ENCODE data around the gene ERCC8.

Gene ERCC8

DNA sequence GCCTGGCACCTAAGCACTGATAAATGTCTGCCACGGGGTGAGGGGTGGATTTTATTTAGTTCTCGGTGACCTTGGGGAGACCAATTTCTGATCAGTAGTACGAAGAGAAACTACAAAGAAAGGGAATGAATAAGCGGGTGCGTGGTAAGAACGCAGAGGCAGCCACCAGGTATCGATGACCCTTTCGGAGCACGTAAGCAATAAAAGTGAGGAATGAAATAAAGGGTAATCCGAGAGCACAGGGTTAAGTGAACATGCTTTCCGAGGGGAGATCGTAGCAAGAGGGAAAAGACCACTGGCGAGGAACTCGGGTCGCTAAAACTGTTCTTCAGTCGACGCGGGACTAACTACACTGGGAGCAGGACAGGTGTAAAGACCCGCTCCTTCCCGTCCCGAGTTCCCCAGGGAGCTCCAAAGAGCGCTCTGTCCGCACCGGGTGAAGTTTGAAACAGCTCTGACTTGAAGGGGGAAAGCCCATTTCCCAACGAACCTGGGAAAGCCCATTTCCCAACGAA lies 101.9 kb downstream of the ERCC8 start:
- Histone ChIP-seq H3K36me3 (ENCODE audit: insufficient read depth, low read length) (no peaks in the 10 kb centered on the region), H3K9me3 (ENCODE audit: insufficient read depth, low read depth, low read length) (no peaks in the 10 kb centered on the region), H3F3A (ENCODE audit: low read depth) (no peaks in the 10 kb centered on the region), H3K4me1 (ENCODE audit: insufficient read depth, low read length, poor library complexity, severe bottlenecking) (no peaks in the 10 kb centered on the region), H3K4me2 (ENCODE audit: low read depth, low read length, poor library complexity, severe bottlenecking) (no peak overlapping the region), H4K20me1 (ENCODE audit: insufficient read depth, low read length, poor library complexity, severe bottlenecking) (no peaks in the 10 kb centered on the region), H3K27me3 (ENCODE audit: insufficient read depth, low read length, poor library complexity, severe bottlenecking) (no peaks in the 10 kb centered on the region), H3K9ac (ENCODE audit: low read depth, low read length, poor library complexity, severe bottlenecking) (no peak overlapping the region), H2AFZ (ENCODE audit: low read length) (no peak overlapping the region), H3K79me2 (ENCODE audit: insufficient read depth, low read length) (no peaks in the 10 kb centered on the region), H3K4me3 (ENCODE audit: low read length, poor library complexity, severe bottlenecking) (no peak overlapping the region), H3K9me2 (replicated peaks; ENCODE audit: low read depth, low read length) (no peaks in the 10 kb centered on the region)
- TF ChIP-seq, protein P1, sequence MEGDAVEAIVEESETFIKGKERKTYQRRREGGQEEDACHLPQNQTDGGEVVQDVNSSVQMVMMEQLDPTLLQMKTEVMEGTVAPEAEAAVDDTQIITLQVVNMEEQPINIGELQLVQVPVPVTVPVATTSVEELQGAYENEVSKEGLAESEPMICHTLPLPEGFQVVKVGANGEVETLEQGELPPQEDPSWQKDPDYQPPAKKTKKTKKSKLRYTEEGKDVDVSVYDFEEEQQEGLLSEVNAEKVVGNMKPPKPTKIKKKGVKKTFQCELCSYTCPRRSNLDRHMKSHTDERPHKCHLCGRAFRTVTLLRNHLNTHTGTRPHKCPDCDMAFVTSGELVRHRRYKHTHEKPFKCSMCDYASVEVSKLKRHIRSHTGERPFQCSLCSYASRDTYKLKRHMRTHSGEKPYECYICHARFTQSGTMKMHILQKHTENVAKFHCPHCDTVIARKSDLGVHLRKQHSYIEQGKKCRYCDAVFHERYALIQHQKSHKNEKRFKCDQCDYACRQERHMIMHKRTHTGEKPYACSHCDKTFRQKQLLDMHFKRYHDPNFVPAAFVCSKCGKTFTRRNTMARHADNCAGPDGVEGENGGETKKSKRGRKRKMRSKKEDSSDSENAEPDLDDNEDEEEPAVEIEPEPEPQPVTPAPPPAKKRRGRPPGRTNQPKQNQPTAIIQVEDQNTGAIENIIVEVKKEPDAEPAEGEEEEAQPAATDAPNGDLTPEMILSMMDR (conservative IDR thresholded peaks at IDR 0.05; ENCODE audit: low read length) = no peak
- no peak for TF ChIP-seq EZH2phosphoT487 (IDR thresholded peaks at IDR 0.05; ENCODE audit: borderline replicate concordance)

DNA sequence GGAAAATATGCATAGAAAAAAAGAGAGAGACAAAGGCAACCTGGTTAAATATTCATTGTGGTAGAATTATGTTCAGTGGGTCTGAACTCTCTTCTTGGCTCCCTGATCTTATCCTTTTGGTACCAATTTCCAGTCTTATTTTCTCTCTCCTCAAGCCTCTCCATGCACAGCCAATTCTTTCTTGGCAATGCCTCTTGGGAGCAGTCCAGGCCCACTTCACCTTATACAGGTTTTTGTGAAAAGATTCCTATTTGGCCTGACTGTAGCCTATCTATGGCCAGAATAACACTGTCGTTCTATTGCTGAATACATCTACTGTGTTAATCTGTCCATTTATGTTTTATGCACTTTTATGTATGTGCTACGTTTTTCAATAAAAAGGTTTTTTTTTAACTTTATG lies 103.5 kb downstream of the ERCC8 start:
- Histone ChIP-seq H3K36me3 (ENCODE audit: insufficient read depth, low read length) (no peaks in the 10 kb centered on the region), H3K9me3 (ENCODE audit: insufficient read depth, low read depth, low read length) (no peaks in the 10 kb centered on the region), H3K27me3 (ENCODE audit: insufficient read depth, low read length, poor library complexity, severe bottlenecking) (no peaks in the 10 kb centered on the region), H3K79me2 (ENCODE audit: insufficient read depth, low read length) (no peaks in the 10 kb centered on the region), H3K4me3 (ENCODE audit: low read length, poor library complexity, severe bottlenecking) (no peak overlapping the region), H3F3A (ENCODE audit: low read depth) (no peaks in the 10 kb centered on the region), H3K4me2 (ENCODE audit: low read depth, low read length, poor library complexity, severe bottlenecking) (no peak overlapping the region), H3K4me1 (ENCODE audit: insufficient read depth, low read length, poor library complexity, severe bottlenecking) (no peaks in the 10 kb centered on the region), H2AFZ (ENCODE audit: low read length) (no peak overlapping the region), H4K20me1 (ENCODE audit: insufficient read depth, low read length, poor library complexity, severe bottlenecking) (no peaks in the 10 kb centered on the region), H3K9ac (ENCODE audit: low read depth, low read length, poor library complexity, severe bottlenecking) (no peak overlapping the region), H3K9me2 (replicated peaks; ENCODE audit: low read depth, low read length) (no peaks in the 10 kb centered on the region)
- TF ChIP-seq, protein P1 (conservative IDR thresholded peaks at IDR 0.05; ENCODE audit: low read length) = no peak
- no peak for TF ChIP-seq EZH2phosphoT487 (IDR thresholded peaks at IDR 0.05; ENCODE audit: borderline replicate concordance)

DNA sequence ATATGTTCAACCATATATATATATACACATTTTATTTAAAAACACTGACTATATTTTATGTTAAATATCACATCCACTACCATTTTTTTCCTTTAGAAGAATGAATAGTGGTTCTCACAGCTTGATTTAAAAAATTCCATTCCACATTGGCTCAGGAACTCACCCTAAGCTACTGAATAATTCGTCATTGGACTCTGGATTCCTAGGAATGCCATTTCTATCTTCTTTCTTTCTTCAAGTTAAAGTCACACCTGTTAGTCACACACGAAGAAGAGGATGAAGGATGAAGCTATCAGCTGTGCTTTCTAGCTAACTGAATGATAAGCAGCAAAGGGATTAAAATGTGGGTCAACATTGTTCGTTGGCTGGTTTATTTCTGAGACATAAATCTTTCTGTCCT lies 108.7 kb downstream of the ERCC8 start:
- TF ChIP-seq, protein P1 (conservative IDR thresholded peaks at IDR 0.05; ENCODE audit: low read length) = no peak
- no peak for TF ChIP-seq EZH2phosphoT487 (IDR thresholded peaks at IDR 0.05; ENCODE audit: borderline replicate concordance)
- H4K20me1 ChIP-seq (ENCODE audit: insufficient read depth, low read length, poor library complexity, severe bottlenecking) = no peaks in the 10 kb centered on the region
- H3K9ac ChIP-seq (ENCODE audit: low read depth, low read length, poor library complexity, severe bottlenecking) = no peak overlapping the region
- no peaks in the 10 kb centered on the region for H3K79me2 ChIP-seq (ENCODE audit: insufficient read depth, low read length)
- no peaks in the 10 kb centered on the region for H3K36me3 ChIP-seq (ENCODE audit: insufficient read depth, low read length)
- H3K9me2 ChIP-seq (replicated peaks; ENCODE audit: low read depth, low read length) = no peaks in the 10 kb centered on the region
- H3K27me3 ChIP-seq (ENCODE audit: insufficient read depth, low read length, poor library complexity, severe bottlenecking) = no peaks in the 10 kb centered on the region
- H3K4me3 ChIP-seq (ENCODE audit: low read length, poor library complexity, severe bottlenecking) = no peak overlapping the region
- H3K4me1 ChIP-seq (ENCODE audit: insufficient read depth, low read length, poor library complexity, severe bottlenecking) = no peaks in the 10 kb centered on the region
- H2AFZ ChIP-seq (ENCODE audit: low read length) = no peak overlapping the region
- no peaks in the 10 kb centered on the region for H3K9me3 ChIP-seq (ENCODE audit: insufficient read depth, low read depth, low read length)
- H3K4me2 ChIP-seq (ENCODE audit: low read depth, low read length, poor library complexity, severe bottlenecking) = no peak overlapping the region
- H3F3A ChIP-seq (ENCODE audit: low read depth) = no peaks in the 10 kb centered on the region
